Left cardiac atrium (tissue), 4 donors: ENCODE results near the gene FAM50A. TPM values are rescaled to one million over a fixed set of nuclear protein-coding genes. Genes with fewer than 3 reads are reported as not detected.

ENCODE experiments used
- ATAC-seq, 2 donors: fragments of 200-7000 bp; cut with Tn5 transposase; one replicate each; pipeline ENCODE4 v1.9.1; 2020; ENCODE audit warnings: mild to moderate bottlenecking in 2 of 2, moderate library complexity in 2 of 2
- DNase-seq: peaks from one replicate; pipeline ENCODE4 v3.0.0-alpha.2; 2020
- intact Hi-C, 2 donors: fragments of 100-400 bp; cut with DNase I; formaldehyde crosslinking; loops; one replicate each; pipeline versions ENCODE4 v1.14.1 to v1.15.1; 2022 to 2023
- total RNA-seq, 2 donors: library from RNA; stranded (reverse); fragmentation: NEBNext Ultra II Directional; extraction: Animal tissue kit (Norgen Biotek cat#: 25700); gene quantifications; one replicate each; pipeline ENCODE4 v1.2.1, GENCODE V29; 2021
- donor health status: DM: no; HTN: yes; CAD: no.
- donor health status: DM: no; HTN: yes; CAD: no; lungs with severe emphysema.
- donor health status: DM: yes; HTN: yes; CAD: no.
- donor health status: Dilated cardiomyopathy.

FAM50A gene
- total RNA-seq, 2 donors from 2014 or later = 48.7 to 58.9 TPM

- ATAC-seq = peak; percentile 28 to 60
- intact Hi-C loops = no loop called here
- peak; percentile 53 for DNase-seq
These were observed 7.5 kb upstream of the FAM50A start for GRCh38 chrX:154436374-154436982.

DNA sequence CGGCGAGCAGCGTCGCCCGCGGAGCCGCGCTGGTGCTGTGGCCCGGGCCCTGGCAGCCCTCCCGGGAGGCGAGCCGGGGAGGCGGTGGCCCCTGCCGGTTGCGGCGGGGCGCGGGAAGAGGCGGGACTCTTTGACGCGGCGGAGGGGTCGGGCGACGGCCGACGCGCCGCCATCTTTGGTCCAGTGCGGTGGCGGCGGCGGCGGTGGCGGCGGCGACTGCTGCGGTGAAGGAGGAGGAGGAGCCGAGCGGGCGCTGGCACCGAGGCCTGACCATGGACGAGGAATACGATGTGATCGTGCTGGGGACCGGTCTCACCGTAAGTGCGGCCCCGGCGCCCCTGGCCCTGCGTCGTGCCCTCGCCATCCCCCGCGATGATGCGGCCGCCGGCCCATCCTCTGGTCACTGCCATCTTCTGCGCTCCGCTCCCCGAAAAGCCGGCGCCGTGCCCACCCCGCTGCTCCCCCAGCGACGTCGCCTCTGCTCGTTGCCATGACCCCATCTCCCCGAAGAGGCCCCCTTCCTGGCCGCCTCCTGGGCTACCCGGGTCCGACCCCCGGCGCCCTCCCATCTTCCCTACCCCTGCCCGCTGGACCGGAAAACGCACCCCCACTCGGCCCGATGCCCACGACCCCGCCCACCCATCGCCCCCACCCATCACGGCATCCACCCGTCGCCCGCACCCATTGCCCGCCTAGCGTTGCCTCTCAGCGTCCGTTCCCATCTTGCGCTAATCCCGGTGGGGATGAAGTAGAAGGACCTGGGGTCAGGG, 6.8 kb upstream of the FAM50A start, which contains the start of gene GDI1:
Gene GDI1 (plus strand): TSS at position 172 of the 770 bp plus-strand sequence. CDS start 101 bp downstream, at position 273.
- peak; percentile 68 to 76 for ATAC-seq
- intact Hi-C loops = no loop called here
- peak; percentile 69 for DNase-seq

GRCh38 chrX:154437971-154438893, 5.7 kb upstream of the FAM50A start:
- ATAC-seq (no peak), DNase-seq (no peak)
- intact Hi-C loops = no loop called here

DNA sequence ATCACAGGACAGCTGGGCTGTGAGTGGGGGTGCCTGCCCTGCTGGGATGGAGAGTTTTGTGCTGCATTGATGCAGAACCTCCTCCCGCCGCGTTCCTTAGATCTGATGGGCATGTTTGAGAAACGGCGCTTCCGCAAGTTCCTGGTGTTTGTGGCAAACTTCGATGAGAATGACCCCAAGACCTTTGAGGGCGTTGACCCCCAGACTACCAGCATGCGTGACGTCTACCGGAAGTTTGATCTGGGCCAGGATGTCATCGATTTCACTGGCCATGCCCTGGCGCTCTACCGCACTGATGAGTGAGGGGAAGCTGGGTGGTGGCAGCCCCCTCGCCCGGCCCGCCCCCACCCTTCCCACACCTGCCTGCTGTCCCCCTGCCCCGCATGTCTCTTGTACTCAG, 4.1 kb upstream of the FAM50A start:
- ATAC-seq (no peak), DNase-seq (no peak)
- intact Hi-C loops = no loop called here

DNA sequence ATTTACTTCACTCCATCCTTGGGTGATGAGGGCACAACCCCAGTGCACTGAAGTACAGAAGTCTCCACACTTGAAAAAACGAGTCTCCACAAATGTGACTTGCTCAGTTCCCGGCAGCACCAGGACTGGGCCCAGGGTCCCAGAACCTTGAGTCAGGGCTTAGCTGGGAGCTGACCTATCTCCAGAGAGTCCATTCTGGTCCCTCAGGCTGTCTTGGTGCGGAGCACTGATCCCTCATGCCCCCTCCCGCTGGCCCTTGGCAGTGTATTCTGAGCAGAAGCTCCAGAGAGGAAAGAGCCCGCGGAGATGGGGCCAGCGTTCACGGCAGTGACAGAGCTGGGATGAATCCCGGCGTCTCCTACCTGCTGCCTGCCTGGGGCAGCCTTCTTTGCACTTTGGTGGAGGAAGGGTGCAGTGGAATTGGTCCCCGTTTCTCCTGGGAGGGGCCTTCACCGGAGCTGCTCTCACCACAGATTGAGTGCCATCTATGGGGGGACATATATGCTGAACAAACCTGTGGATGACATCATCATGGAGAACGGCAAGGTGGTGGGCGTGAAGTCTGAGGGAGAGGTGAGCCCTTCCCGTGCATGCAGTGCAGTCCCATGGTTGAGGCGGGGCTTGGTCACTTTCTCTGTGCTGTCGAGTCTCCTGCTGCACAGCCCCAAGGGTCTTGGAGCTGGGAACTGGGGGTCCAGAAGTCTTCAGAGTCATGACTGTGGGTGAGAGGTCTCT, 3.2 kb upstream of the FAM50A start:
- intact Hi-C loops = no loop called here
- ATAC-seq (no peak), DNase-seq (no peak)

DNA sequence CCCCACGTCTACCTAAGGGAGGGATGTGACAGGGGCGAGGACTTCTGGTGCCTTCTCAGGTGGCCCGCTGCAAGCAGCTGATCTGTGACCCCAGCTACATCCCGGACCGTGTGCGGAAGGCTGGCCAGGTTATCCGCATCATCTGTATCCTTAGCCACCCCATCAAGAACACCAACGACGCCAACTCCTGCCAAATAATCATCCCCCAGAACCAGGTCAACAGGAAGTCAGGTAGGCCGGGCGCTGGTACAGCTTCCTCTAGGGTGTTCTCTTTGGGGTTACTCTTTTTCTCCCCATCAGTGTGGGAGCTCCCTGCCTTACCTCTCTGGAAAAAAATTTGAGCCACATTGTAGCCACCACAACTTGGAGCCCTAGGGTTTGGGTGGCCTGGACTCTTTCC, 2.4 kb upstream of the FAM50A start:
- intact Hi-C loops = no loop called here
- no peak for DNase-seq
- no peak for ATAC-seq

GRCh38 chrX:154441984-154442707, 1.8 kb upstream of the FAM50A start:
- ATAC-seq (no peak), DNase-seq (no peak)
- intact Hi-C loops = no loop called here

DNA sequence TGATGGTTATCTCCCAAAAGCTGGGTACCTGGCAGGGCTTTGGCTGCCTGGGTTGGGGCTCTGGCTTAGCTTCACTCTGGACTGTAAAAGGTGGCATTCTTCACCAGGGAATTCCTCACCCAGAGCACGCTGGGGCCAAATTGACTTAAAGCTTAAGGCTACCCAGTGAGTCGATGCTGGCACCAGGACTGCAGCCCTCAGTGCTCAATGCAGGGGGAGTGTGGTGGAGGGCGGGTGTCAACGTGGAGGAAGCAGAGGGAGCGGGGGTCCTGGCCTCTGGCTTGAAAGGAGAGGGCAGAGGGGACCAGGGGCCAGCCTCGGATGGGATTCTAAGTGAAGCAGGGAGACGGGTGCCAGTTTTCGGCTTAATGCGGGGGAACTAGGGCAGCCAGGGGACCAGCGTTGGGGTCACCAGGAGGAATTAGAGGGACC, 446 bp upstream of the FAM50A start:
- no peak for DNase-seq
- peak; percentile 3 to 8 for ATAC-seq
- intact Hi-C loops = no loop called here

DNA sequence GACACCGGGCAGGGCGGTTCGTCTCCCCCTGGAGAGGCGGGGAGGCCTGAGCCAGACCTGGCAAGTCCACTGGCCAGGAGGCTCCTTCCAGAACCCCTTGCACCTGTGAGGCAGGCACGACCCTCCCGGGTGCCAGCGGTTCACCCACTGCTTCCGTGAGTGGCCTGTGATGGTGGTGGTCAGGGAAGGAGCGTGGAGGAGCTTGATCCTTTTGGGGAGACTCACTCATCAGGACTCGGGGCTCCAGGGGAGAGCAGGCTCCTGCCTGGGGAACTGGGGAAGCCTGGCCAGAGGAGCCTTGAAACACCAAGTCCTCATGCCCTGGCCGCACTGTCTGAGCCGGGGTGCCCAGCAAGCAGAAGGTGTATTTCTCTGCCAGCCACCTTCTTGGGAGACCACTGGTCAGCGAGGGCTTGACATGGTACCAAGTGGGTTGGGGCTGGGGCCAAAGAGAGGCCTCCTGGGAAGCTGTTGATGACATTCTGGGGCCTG, 860 bp downstream of the FAM50A start:
- DNase-seq (no peak), ATAC-seq (no peak)
- intact Hi-C loops = no loop called here

DNA sequence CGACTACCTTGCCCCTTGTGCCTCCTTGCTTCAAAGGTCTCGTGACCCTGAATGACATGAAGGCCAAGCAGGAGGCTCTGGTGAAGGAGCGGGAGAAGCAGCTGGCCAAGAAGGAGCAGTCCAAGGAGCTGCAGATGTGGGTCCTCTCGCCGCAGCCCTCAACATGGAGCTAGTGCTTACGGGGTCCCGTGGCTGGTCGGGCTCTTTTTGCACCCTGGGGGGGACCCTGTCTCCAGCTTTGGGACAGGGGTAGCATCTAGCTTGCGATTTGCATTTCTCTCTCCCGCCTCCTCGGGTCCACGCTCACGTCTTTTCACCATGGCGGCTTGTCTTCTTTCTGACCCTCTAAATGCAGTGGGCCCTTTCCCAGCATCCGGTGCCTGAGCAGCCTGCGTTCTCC, 1.8 kb downstream of the FAM50A start:
- DNase-seq (no peak), ATAC-seq (no peak)
- intact Hi-C loops = no loop called here

DNA sequence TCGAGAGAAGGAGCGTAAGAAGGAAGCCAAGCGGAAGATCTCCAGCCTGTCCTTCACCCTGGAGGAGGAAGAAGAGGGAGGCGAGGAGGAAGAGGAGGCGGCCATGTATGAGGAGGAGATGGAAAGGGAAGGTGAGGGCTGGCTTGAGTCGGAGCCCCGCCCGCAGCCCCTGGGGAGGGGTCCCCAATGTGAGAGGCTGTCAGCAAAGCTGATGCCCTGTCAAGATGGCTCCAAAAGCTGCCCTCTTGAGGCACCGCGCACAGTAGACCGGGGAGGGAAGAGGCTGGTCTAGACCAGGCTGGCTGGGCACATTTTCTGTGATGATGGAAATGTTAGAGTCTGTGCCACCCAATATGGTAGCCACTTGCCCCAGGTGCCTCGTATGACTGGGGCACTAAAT, 2.5 kb downstream of the FAM50A start:
- DNase-seq (no peak), ATAC-seq (no peak)
- intact Hi-C loops = no loop called here

DNA sequence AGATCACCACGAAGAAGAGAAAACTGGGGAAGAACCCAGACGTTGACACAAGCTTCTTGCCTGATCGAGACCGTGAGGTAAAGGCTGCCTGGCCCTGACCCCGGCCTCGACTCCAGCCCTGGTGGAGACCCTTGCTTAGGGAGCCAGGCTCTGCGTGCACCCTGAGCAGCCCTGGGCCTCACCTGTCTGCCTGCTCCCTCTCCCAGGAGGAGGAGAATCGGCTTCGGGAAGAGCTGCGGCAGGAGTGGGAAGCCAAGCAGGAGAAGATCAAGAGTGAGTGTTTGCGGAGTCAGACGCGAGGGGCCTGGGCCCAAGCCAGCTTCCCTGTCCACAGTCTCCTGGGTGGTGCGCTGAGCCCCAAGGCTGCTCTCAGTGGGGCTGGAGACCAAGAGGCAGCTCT, 4.5 kb downstream of the FAM50A start:
- DNase-seq (no peak), ATAC-seq (no peak)
- intact Hi-C loops = no loop called here

- no peak for ATAC-seq
- intact Hi-C loops = no loop called here
- no peak for DNase-seq
These were observed 5.7 kb downstream of the FAM50A start for GRCh38 chrX:154449618-154450017.

DNA sequence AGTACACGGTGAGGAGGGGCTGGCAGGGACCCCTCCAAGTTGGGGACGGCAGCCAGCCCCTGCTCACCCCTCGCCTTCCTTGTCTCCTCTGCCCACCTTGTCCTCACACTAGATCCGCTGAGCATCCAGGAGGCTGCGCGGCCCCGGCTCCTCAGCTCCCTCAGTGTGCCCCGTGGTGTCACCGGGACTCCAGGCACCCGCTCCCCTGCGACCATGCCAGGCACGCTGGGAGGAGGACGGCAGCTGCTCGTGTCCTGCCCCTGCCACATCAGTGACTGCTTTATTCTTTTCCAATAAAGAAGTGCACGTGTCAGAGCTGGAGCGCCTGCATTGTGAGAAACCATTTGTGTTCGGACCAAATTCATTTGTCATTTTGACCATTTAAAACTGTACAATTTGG, 6.4 kb downstream of the FAM50A start:
- ATAC-seq (no peak), DNase-seq (no peak)
- intact Hi-C loops = no loop called here

DNA sequence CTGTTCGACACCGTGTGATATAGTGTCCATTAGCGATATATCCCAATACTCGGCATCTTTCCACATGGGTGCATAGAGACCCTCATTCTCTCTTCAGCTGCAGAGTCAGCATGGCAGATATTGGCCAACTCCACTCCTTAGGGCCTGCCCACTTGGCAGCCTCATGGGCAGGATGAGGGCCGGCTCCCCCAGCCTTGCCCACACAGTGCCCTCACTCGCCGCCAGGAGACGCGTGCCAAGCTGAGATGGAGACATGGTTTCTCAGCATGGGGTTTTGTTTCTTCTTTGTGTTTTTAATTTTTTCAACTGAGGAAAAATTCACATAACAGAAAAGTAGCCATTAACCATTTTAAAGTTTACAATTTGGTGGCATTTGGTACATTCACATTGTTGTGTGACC, 8.9 kb downstream of the FAM50A start:
- peak in 1 of 2 donors; percentile 21 for ATAC-seq
- no peak for DNase-seq
- intact Hi-C loops = no loop called here

- ATAC-seq = peak; percentile 41 to 53
- no peak for DNase-seq
- intact Hi-C loops = no loop called here
These were observed 13.7 kb downstream of the FAM50A start for GRCh38 chrX:154457491-154458115.

DNA sequence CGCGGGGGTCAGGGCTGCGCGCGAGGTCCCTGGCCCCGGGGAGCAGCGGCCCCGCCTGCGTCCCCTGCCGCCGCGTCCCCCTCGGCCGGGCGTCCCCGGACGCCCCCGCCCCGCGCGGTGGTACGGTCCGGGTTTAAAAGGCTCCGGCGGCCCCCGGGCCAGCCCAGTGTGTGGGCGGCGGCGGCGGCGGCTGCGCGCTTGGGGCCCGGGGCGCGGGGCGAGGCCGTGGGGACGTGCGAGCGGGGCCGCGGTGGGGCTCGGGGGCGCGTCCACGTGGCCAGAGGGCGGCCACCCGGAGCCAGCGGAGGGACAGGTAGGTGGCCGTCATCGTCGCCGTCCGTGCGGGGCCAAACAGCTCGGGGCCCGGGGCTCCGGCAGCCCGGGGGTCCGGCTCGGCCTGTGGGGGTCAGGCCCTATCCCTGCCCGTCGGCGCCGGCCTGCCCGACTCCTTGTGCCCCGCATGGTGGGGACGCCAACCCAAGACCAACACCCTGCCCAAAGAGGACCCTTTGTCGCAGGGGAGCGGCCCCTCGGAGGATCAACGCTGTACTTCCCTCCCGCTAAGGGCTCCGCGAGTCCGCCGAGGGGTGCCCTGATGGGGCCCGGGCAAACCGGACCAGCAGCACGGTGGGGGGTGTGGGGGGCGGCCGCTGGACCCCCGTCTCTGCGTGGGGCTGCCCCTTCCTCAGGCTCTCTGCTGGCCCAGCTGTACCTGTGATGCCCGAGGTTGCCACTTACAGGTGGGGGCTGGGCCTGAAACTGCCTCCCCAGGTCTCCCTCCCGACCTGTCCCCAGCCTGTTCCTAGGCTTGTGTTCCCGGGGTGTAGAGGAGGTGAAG, 14.4 kb downstream of the FAM50A start, which contains the start of gene PLXNA3:
Gene PLXNA3 (plus strand): TSS at position 166 of the 838 bp plus-strand sequence. CDS start 1,903 bp downstream, outside the sequence.
- intact Hi-C loops = no loop called here
- peak; percentile 75 to 83 for ATAC-seq
- DNase-seq = peak; percentile 57
